GM13976 (cell line): ENCODE results near the gene ATP2B2.

ENCODE experiments used
- DNase-seq: peaks from one replicate; pipeline ENCODE4 v3.0.0; 2012; ENCODE audit warnings: low spot score
- CTCF ChIP-seq: IDR thresholded peaks from 2 replicates; pipeline ENCODE4 v1.5.1; 2012; ENCODE audit warnings: borderline replicate concordance, mild to moderate bottlenecking; ENCODE audit not compliant: insufficient read depth; ENCODE audit errors: extremely low read depth, missing control alignments, control extremely low read depth
- in situ Hi-C: fragments of 300-500 bp; cut with MboI; formaldehyde crosslinking; loops from one replicate; pipeline ENCODE4 v1.12.0; 2022; ENCODE audit warnings: low sequenced_read_pairs, mixed read lengths, inconsistent platforms; ENCODE audit not compliant: unreplicated experiment

Gene ATP2B2

GRCh38 chr3:10468613-10469354, 36.6 kb downstream of the ATP2B2 start:
- in situ Hi-C loops: no loop called here
- no peak for TF ChIP-seq CTCF
- no peak for DNase-seq

- DNase-seq: no peak
- in situ Hi-C loops: no loop called here
- TF ChIP-seq CTCF: no peak
Observed at GRCh38 chr3:10467904-10468612, 37.3 kb downstream of the ATP2B2 start.

GRCh38 chr3:10467204-10467603, 38.2 kb downstream of the ATP2B2 start:
- TF ChIP-seq CTCF: no peak
- no peak for DNase-seq
- in situ Hi-C loops: no loop called here

- no peak for TF ChIP-seq CTCF
- in situ Hi-C loops: no loop called here
- DNase-seq: no peak
Observed at GRCh38 chr3:10466186-10466585, 39.2 kb downstream of the ATP2B2 start.

- no peak for DNase-seq
- in situ Hi-C loops: no loop called here
- TF ChIP-seq CTCF: no peak
Observed at GRCh38 chr3:10465161-10465560, 40.2 kb downstream of the ATP2B2 start.

- DNase-seq: no peak
- TF ChIP-seq CTCF: no peak
- in situ Hi-C loops: no loop called here
Observed at GRCh38 chr3:10463533-10464434, 41.6 kb downstream of the ATP2B2 start.
